NCI-H82 (cell line): ENCODE measurements around the gene ZDHHC11B.
A peak's percentile ranks its signal among the peaks of the same experiment; 100 is the strongest.

Experiments used
- DNase-seq: peaks from one replicate; lab custom pipeline; 2025; lab: John Stamatoyannopoulos, UW

The ZDHHC11B gene

GRCh38 chr5:672329-673160 is 112.0 kb downstream of the ZDHHC11B start:
- DNase-seq = peak; percentile 51

- peak; percentile 74 for DNase-seq
Measured at GRCh38 chr5:671459-672328, 112.8 kb downstream of the ZDHHC11B start.

GRCh38 chr5:670396-671270 is 113.9 kb downstream of the ZDHHC11B start:
- no peak for DNase-seq

GRCh38 chr5:669842-670395 is 114.6 kb downstream of the ZDHHC11B start:
- peak; percentile 14 for DNase-seq

GRCh38 chr5:669111-669841 is 115.3 kb downstream of the ZDHHC11B start:
- DNase-seq = peak; percentile 27

GRCh38 chr5:668283-668995 is 116.1 kb downstream of the ZDHHC11B start:
- DNase-seq = no peak

- no peak for DNase-seq
Measured at GRCh38 chr5:666816-667498, 117.6 kb downstream of the ZDHHC11B start.

- no peak for DNase-seq
Measured at GRCh38 chr5:665956-666711, 118.4 kb downstream of the ZDHHC11B start.

GRCh38 chr5:665541-665955 is 119.0 kb downstream of the ZDHHC11B start:
- peak; percentile 29 for DNase-seq

- DNase-seq = no peak
Measured at GRCh38 chr5:664994-665360, 119.6 kb downstream of the ZDHHC11B start.

- DNase-seq = no peak
Measured at GRCh38 chr5:664343-664993, 120.1 kb downstream of the ZDHHC11B start.

GRCh38 chr5:663436-664342 is 120.8 kb downstream of the ZDHHC11B start:
- no peak for DNase-seq

- no peak for DNase-seq
Measured at GRCh38 chr5:662751-663435, 121.6 kb downstream of the ZDHHC11B start.

- DNase-seq = no peak
Measured at GRCh38 chr5:661891-662750, 122.4 kb downstream of the ZDHHC11B start.

- DNase-seq = no peak
Measured at GRCh38 chr5:660491-661030, 124.0 kb downstream of the ZDHHC11B start.
